Measurements from ENCODE around the gene FAM50A. TPM values are rescaled to one million over a fixed set of nuclear protein-coding genes. Genes with fewer than 3 reads are reported as not detected.

Gene FAM50A
- total and polyA plus RNA-seq, 4 experiments from 2014 or later, result 35.6 to 70.3 (median 66.7) TPM

- no peaks in the 10 kb centered on the region for H3K9me3 Mint-ChIP-seq
- Histone ChIP-seq H3K27ac (ENCODE audit: low read depth, low read length) (no peak overlapping the region), H3K36me3 (ENCODE audit: insufficient read depth, low read length) (no peaks in the 10 kb centered on the region), H3K4me1 (ENCODE audit: insufficient read depth, low read length) (peaks cover 39% of the 10 kb centered on the region), H3K4me3 (ENCODE audit: low read length in 2 of 2) (no peak overlapping the region), H3K9me3 (ENCODE audit: control insufficient read depth in 1 of 2, low read length in 2 of 2) (no peaks in the 10 kb centered on the region), H3K27me3 (ENCODE audit: insufficient read depth, low read length) (no peaks in the 10 kb centered on the region)
- intact Hi-C loops (cut with micrococcal nuclease), result no loop called here
- POLR2A ChIA-PET (ENCODE audit: partially characterized antibody), result interaction anchor here (1.5 to 8.9 kb wide), 2 partner anchors 43 to 84 kb away, joined by 3 to 111 read pairs; partner anchors contain the start of gene RPL10
- H3K4me1 Mint-ChIP-seq, result peaks cover 5 to 30% (median 8%) of the 10 kb centered on the region in 4 donors
- H3K36me3 Mint-ChIP-seq, result peaks cover 0 to 5% of the 10 kb centered on the region in 2 donors
- CTCF ChIA-PET (ENCODE audit: partially characterized antibody), result no interaction called here
- peak overlapping the region in 1 of 7 donors; percentile 89 for H3K27ac Mint-ChIP-seq
- H3K4me3 Mint-ChIP-seq, result no peak overlapping the region
- H3K27me3 Mint-ChIP-seq, result no peaks in the 10 kb centered on the region
- DNase-seq, result no peak
Measured at GRCh38 chrX:154482786-154483185, 38.8 kb downstream of the FAM50A start.

GRCh38 chrX:154483325-154483724, 39.4 kb downstream of the FAM50A start:
- CTCF ChIA-PET (ENCODE audit: partially characterized antibody), result no interaction called here
- POLR2A ChIA-PET (ENCODE audit: partially characterized antibody), result interaction anchor here (1.0 to 8.9 kb wide), 4 partner anchors 25 to 689 kb away, joined by 3 to 111 read pairs (median 20); partner anchors contain the start of genes IDH3G, PLXNA3, RPL10 and SSR4
- DNase-seq, result no peak

GRCh38 chrX:154484255-154485149, 40.6 kb downstream of the FAM50A start:
- Histone ChIP-seq H3K4me1 (ENCODE audit: insufficient read depth, low read length) (peaks cover 45% of the 10 kb centered on the region), H3K27ac (ENCODE audit: low read depth, low read length) (no peak overlapping the region), H3K36me3 (ENCODE audit: insufficient read depth, low read length) (no peaks in the 10 kb centered on the region), H3K27me3 (ENCODE audit: insufficient read depth, low read length) (no peaks in the 10 kb centered on the region), H3K4me3 (ENCODE audit: low read length in 2 of 2) (no peak overlapping the region), H3K9me3 (ENCODE audit: control insufficient read depth in 1 of 2, low read length in 2 of 2) (no peaks in the 10 kb centered on the region)
- no peaks in the 10 kb centered on the region for H3K9me3 Mint-ChIP-seq
- H3K27ac Mint-ChIP-seq, result peak overlapping the region in 1 of 7 donors; percentile 27
- ChIA-PET POLR2A (ENCODE audit: partially characterized antibody) (interaction anchor here (1.0 to 8.9 kb wide), 7 partner anchors 26 to 690 kb away, joined by 3 to 111 read pairs (median 7); partner anchors contain the start of genes FAM3A, IDH3G, PLXNA3 and RPL10), CTCF (ENCODE audit: partially characterized antibody) (interaction anchor here (3.4 kb wide), 1 partner anchor 43 kb away, joined by 10 read pairs; no protein-coding TSS in a partner anchor)
- DNase-seq, result no peak
- peaks cover 0 to 7% of the 10 kb centered on the region in 2 donors for H3K36me3 Mint-ChIP-seq
- H3K27me3 Mint-ChIP-seq, result no peaks in the 10 kb centered on the region
- intact Hi-C loops (cut with micrococcal nuclease), result no loop called here
- H3K4me1 Mint-ChIP-seq, result peaks cover 2 to 42% (median 11%) of the 10 kb centered on the region in 4 donors
- peak overlapping the region in 5 of 8 donors; percentile 12 to 73 (median 50) for H3K4me3 Mint-ChIP-seq

More at GRCh38 chrX:154483325-154483724, 39.4 kb downstream of the FAM50A start:
- H3K9me3 Mint-ChIP-seq, result no peaks in the 10 kb centered on the region
- H3K27me3 ChIP-seq (ENCODE audit: insufficient read depth, low read length), result no peaks in the 10 kb centered on the region
- intact Hi-C loops (cut with micrococcal nuclease), result no loop called here
- no peaks in the 10 kb centered on the region for H3K36me3 ChIP-seq (ENCODE audit: insufficient read depth, low read length)
- peaks cover 39% of the 10 kb centered on the region for H3K4me1 ChIP-seq (ENCODE audit: insufficient read depth, low read length)
- no peak overlapping the region for H3K27ac ChIP-seq (ENCODE audit: low read depth, low read length)
- peaks cover 4 to 35% (median 12%) of the 10 kb centered on the region in 4 donors for H3K4me1 Mint-ChIP-seq
- H3K27ac Mint-ChIP-seq, result peak overlapping the region in 1 of 7 donors; percentile 6
- H3K27me3 Mint-ChIP-seq, result no peaks in the 10 kb centered on the region
- peak overlapping the region in 2 of 8 donors; percentile 9 to 48 for H3K4me3 Mint-ChIP-seq
- no peaks in the 10 kb centered on the region for H3K9me3 ChIP-seq (ENCODE audit: control insufficient read depth in 1 of 2, low read length in 2 of 2)
- H3K4me3 ChIP-seq (ENCODE audit: low read length in 2 of 2), result no peak overlapping the region
- H3K36me3 Mint-ChIP-seq, result peaks cover 0 to 5% of the 10 kb centered on the region in 2 donors

- Mint-ChIP-seq H3K4me3 (peak overlapping the region; percentile 54 to 75 (median 68)), H3K27me3 (no peaks in the 10 kb centered on the region), H3K36me3 (peaks cover 0 to 7% of the 10 kb centered on the region in 2 donors), H3K27ac (peak overlapping the region in 5 of 7 donors; percentile 9 to 77 (median 27)), H3K4me1 (peaks cover 5 to 45% (median 13%) of the 10 kb centered on the region in 4 donors), H3K9me3 (no peaks in the 10 kb centered on the region)
- H3K4me1 ChIP-seq (ENCODE audit: insufficient read depth, low read length), result peaks cover 44% of the 10 kb centered on the region
- no peaks in the 10 kb centered on the region for H3K27me3 ChIP-seq (ENCODE audit: insufficient read depth, low read length)
- H3K36me3 ChIP-seq (ENCODE audit: insufficient read depth, low read length), result no peaks in the 10 kb centered on the region
- H3K4me3 ChIP-seq (ENCODE audit: low read length in 2 of 2), result peak overlapping the region; percentile 17 to 35
- H3K27ac ChIP-seq (ENCODE audit: low read depth, low read length), result peak overlapping the region; percentile 62
- H3K9me3 ChIP-seq (ENCODE audit: control insufficient read depth in 1 of 2, low read length in 2 of 2), result no peaks in the 10 kb centered on the region
- DNase-seq, result no peak
- intact Hi-C loops (cut with micrococcal nuclease), result no loop called here
- ChIA-PET POLR2A (ENCODE audit: partially characterized antibody) (interaction anchor here (0.6 to 8.9 kb wide), 17 partner anchors 9 to 514 kb away, joined by 3 to 111 read pairs (median 6); partner anchors contain the start of genes ATP6AP1, FAM3A, G6PD and HCFC1), CTCF (ENCODE audit: partially characterized antibody) (interaction anchor here (3.4 kb wide), 1 partner anchor 42 kb away, joined by 10 read pairs; no protein-coding TSS in a partner anchor)
Measured at GRCh38 chrX:154485150-154486051, 41.5 kb downstream of the FAM50A start.

GRCh38 chrX:154486052-154486395, 42.1 kb downstream of the FAM50A start:
- no peaks in the 10 kb centered on the region for H3K27me3 Mint-ChIP-seq

GRCh38 chrX:154486396-154487207, 42.7 kb downstream of the FAM50A start, which contains the start of gene UBL4A:
Gene UBL4A (minus strand): TSS chrX:154486615. CDS start chrX:154486584, 31 bp downstream.
- H3K27me3 Mint-ChIP-seq, result no peaks in the 10 kb centered on the region
- H3K27ac ChIP-seq (ENCODE audit: low read depth, low read length), result peak within 1 kb of the TSS; percentile 62
- POLR2A ChIA-PET (ENCODE audit: partially characterized antibody), result interaction anchor here (0.5 to 8.9 kb wide), 17 partner anchors 10 to 515 kb away, joined by 3 to 111 read pairs (median 6); partner anchors contain the start of genes ATP6AP1, FAM3A, G6PD and HCFC1
- peak; percentile 43 to 59 (median 48) for DNase-seq
- peak within 1 kb of the TSS; percentile 69 to 83 (median 79) for H3K4me3 Mint-ChIP-seq
- H3K9me3 ChIP-seq (ENCODE audit: control insufficient read depth in 1 of 2, low read length in 2 of 2), result no peaks in the 10 kb centered on the region
- peak within 1 kb of the TSS; percentile 37 to 89 (median 81) for H3K27ac Mint-ChIP-seq
- CTCF ChIA-PET (ENCODE audit: partially characterized antibody), result interaction anchor here (1.0 to 3.4 kb wide), 2 partner anchors 10 to 41 kb away, joined by 4 to 10 read pairs; no protein-coding TSS in a partner anchor
- H3K9me3 Mint-ChIP-seq, result no peaks in the 10 kb centered on the region
- peaks cover 0 to 9% of the 10 kb centered on the region in 2 donors for H3K36me3 Mint-ChIP-seq
- H3K4me1 Mint-ChIP-seq, result peaks cover 5 to 45% (median 16%) of the 10 kb centered on the region in 4 donors
- H3K36me3 ChIP-seq (ENCODE audit: insufficient read depth, low read length), result no peaks in the 10 kb centered on the region
- H3K27me3 ChIP-seq (ENCODE audit: insufficient read depth, low read length), result no peaks in the 10 kb centered on the region
- peaks cover 44% of the 10 kb centered on the region for H3K4me1 ChIP-seq (ENCODE audit: insufficient read depth, low read length)
- intact Hi-C loops (cut with micrococcal nuclease), result no loop called here
- peak within 1 kb of the TSS in 1 of 2 donors; percentile 47 for H3K4me3 ChIP-seq (ENCODE audit: low read length in 2 of 2)

More at GRCh38 chrX:154486052-154486395, 42.1 kb downstream of the FAM50A start:
- peak overlapping the region in 1 of 2 donors; percentile 47 for H3K4me3 ChIP-seq (ENCODE audit: low read length in 2 of 2)
- intact Hi-C loops (cut with micrococcal nuclease), result no loop called here
- Mint-ChIP-seq H3K4me3 (peak overlapping the region in 3 of 8 donors; percentile 36 to 66 (median 47)), H3K27ac (no peak overlapping the region), H3K9me3 (no peaks in the 10 kb centered on the region), H3K4me1 (peaks cover 5 to 45% (median 16%) of the 10 kb centered on the region in 4 donors), H3K36me3 (peaks cover 0 to 8% of the 10 kb centered on the region in 2 donors)
- no peaks in the 10 kb centered on the region for H3K36me3 ChIP-seq (ENCODE audit: insufficient read depth, low read length)
- H3K4me1 ChIP-seq (ENCODE audit: insufficient read depth, low read length), result peaks cover 44% of the 10 kb centered on the region
- peak; percentile 29 to 54 (median 35) for DNase-seq
- ChIA-PET CTCF (ENCODE audit: partially characterized antibody) (interaction anchor here (3.4 kb wide), 1 partner anchor 41 kb away, joined by 10 read pairs; no protein-coding TSS in a partner anchor), POLR2A (ENCODE audit: partially characterized antibody) (interaction anchor here (1.0 to 8.9 kb wide), 16 partner anchors 9 to 515 kb away, joined by 3 to 111 read pairs (median 6); partner anchors contain the start of genes ATP6AP1, FAM3A, G6PD and HCFC1)
- peak overlapping the region; percentile 62 for H3K27ac ChIP-seq (ENCODE audit: low read depth, low read length)
- H3K27me3 ChIP-seq (ENCODE audit: insufficient read depth, low read length), result no peaks in the 10 kb centered on the region
- no peaks in the 10 kb centered on the region for H3K9me3 ChIP-seq (ENCODE audit: control insufficient read depth in 1 of 2, low read length in 2 of 2)
